ENCODE measurements around the gene AOPEP.

DNA sequence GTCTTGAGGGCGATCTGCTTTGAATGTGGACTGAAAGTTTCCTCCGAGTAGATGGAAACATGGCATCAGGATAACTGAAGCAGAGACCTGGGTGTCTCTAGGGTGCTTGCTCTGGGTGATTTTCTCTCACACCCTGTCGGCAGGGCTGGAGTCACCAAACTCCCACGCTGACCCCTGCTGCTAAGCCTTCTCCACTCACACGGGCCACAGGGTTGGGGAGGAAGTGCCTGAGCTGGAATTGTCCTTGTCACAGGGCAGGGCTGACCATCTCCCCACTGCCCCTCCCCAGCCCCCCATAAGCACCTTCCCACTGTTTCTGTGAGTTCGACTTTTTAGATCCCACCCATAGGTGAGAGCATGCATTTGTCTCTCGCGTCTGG, 378.1 kb downstream of the AOPEP start:
- TF ChIP-seq, protein P1, sequence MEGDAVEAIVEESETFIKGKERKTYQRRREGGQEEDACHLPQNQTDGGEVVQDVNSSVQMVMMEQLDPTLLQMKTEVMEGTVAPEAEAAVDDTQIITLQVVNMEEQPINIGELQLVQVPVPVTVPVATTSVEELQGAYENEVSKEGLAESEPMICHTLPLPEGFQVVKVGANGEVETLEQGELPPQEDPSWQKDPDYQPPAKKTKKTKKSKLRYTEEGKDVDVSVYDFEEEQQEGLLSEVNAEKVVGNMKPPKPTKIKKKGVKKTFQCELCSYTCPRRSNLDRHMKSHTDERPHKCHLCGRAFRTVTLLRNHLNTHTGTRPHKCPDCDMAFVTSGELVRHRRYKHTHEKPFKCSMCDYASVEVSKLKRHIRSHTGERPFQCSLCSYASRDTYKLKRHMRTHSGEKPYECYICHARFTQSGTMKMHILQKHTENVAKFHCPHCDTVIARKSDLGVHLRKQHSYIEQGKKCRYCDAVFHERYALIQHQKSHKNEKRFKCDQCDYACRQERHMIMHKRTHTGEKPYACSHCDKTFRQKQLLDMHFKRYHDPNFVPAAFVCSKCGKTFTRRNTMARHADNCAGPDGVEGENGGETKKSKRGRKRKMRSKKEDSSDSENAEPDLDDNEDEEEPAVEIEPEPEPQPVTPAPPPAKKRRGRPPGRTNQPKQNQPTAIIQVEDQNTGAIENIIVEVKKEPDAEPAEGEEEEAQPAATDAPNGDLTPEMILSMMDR (tag by site-specific recombination; IDR thresholded peaks at IDR 0.05) = no peak
- no peak for TF ChIP-seq ZNF274 (IDR thresholded peaks at IDR 0.05; ENCODE audit: low read length)
- no peak for TF ChIP-seq ZNF274 (tag by site-specific recombination; IDR thresholded peaks at IDR 0.05; ENCODE audit: borderline replicate concordance)
- no peak for TF ChIP-seq BCL11A (tag by site-specific recombination; IDR thresholded peaks at IDR 0.05; ENCODE audit: low read depth)
- TF ChIP-seq ZNF311 (tag by site-specific recombination; IDR thresholded peaks at IDR 0.05; ENCODE audit: borderline replicate concordance) = no peak
- no peak for TF ChIP-seq TCF7L2 (IDR thresholded peaks at IDR 0.05; ENCODE audit: borderline replicate concordance, low read depth, low read length)
- no peak for TF ChIP-seq EGR2 (tag by site-specific recombination; IDR thresholded peaks at IDR 0.05; ENCODE audit: low read depth)
- TF ChIP-seq, protein P2, sequence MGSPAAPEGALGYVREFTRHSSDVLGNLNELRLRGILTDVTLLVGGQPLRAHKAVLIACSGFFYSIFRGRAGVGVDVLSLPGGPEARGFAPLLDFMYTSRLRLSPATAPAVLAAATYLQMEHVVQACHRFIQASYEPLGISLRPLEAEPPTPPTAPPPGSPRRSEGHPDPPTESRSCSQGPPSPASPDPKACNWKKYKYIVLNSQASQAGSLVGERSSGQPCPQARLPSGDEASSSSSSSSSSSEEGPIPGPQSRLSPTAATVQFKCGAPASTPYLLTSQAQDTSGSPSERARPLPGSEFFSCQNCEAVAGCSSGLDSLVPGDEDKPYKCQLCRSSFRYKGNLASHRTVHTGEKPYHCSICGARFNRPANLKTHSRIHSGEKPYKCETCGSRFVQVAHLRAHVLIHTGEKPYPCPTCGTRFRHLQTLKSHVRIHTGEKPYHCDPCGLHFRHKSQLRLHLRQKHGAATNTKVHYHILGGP (tag by site-specific recombination; IDR thresholded peaks at IDR 0.05) = no peak
- TF ChIP-seq HOXC10 (CRISPR knock-in tag; IDR thresholded peaks at IDR 0.05) = no peak
- TF ChIP-seq, protein P3, sequence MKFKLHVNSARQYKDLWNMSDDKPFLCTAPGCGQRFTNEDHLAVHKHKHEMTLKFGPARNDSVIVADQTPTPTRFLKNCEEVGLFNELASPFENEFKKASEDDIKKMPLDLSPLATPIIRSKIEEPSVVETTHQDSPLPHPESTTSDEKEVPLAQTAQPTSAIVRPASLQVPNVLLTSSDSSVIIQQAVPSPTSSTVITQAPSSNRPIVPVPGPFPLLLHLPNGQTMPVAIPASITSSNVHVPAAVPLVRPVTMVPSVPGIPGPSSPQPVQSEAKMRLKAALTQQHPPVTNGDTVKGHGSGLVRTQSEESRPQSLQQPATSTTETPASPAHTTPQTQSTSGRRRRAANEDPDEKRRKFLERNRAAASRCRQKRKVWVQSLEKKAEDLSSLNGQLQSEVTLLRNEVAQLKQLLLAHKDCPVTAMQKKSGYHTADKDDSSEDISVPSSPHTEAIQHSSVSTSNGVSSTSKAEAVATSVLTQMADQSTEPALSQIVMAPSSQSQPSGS (tag by site-specific recombination; IDR thresholded peaks at IDR 0.05; ENCODE audit: low read depth) = no peak
- TF ChIP-seq ZNF132 (tag by site-specific recombination; IDR thresholded peaks at IDR 0.05; ENCODE audit: borderline replicate concordance) = no peak
- no peak for TF ChIP-seq GLIS2 (tag by site-specific recombination; IDR thresholded peaks at IDR 0.05)
- TF ChIP-seq ZNF658 (tag by site-specific recombination; IDR thresholded peaks at IDR 0.05) = no peak
- TF ChIP-seq ZNF433 (tag by site-specific recombination; IDR thresholded peaks at IDR 0.05; ENCODE audit: low read depth) = no peak
- TF ChIP-seq MZF1 (tag by site-specific recombination; IDR thresholded peaks at IDR 0.05; ENCODE audit: borderline replicate concordance) = no peak

Measured in HEK293 (cell line).